ENCODE measurements around the gene TBCD. TPM values are rescaled to one million over a fixed set of nuclear protein-coding genes. Genes with fewer than 3 reads are reported as not detected.
"Not testable (repeated sequence)": the region's sequence is repeated elsewhere in the genome, so short reads cannot be mapped to it uniquely, and the experiment has no call there.

The TBCD gene
- total RNA-seq, 1 donor from 2014 or later = 125 TPM

GRCh38 chr17:82756166-82756565 is 4.3 kb downstream of the TBCD start:
- Mint-ChIP-seq H3K4me3 (ENCODE audit: low read depth) (no peak overlapping the region), H3K9me3 (no peaks in the 10 kb centered on the region), H3K36me3 (ENCODE audit: low read depth) (peaks cover 28% of the 10 kb centered on the region), H3K4me1 (ENCODE audit: low read depth) (peaks cover 20% of the 10 kb centered on the region), H3K27ac (no peak overlapping the region), H3K27me3 (ENCODE audit: low read depth) (no peaks in the 10 kb centered on the region)
- DNase-seq (ENCODE audit: low spot score) = no peak
- intact Hi-C loops (cut with micrococcal nuclease) = no loop called here

- peaks cover 63% of the 10 kb centered on the region for H3K36me3 Mint-ChIP-seq (ENCODE audit: low read depth)
- DNase-seq (ENCODE audit: low spot score) = no peak
- no peaks in the 10 kb centered on the region for H3K27me3 Mint-ChIP-seq (ENCODE audit: low read depth)
- peaks cover 4% of the 10 kb centered on the region for H3K4me1 Mint-ChIP-seq (ENCODE audit: low read depth)
- no peaks in the 10 kb centered on the region for H3K9me3 Mint-ChIP-seq
- H3K4me3 Mint-ChIP-seq (ENCODE audit: low read depth) = no peak overlapping the region
- H3K27ac Mint-ChIP-seq = no peak overlapping the region
- intact Hi-C loops (cut with micrococcal nuclease) = no loop called here
Observed at GRCh38 chr17:82765371-82765770, 13.5 kb downstream of the TBCD start.

GRCh38 chr17:82767041-82767754 is 15.3 kb downstream of the TBCD start:
- intact Hi-C loops (cut with micrococcal nuclease) = no loop called here
- Mint-ChIP-seq H3K27ac (no peak overlapping the region), H3K4me3 (ENCODE audit: low read depth) (no peak overlapping the region), H3K36me3 (ENCODE audit: low read depth) (peaks cover 61% of the 10 kb centered on the region), H3K4me1 (ENCODE audit: low read depth) (peaks cover 4% of the 10 kb centered on the region), H3K27me3 (ENCODE audit: low read depth) (no peaks in the 10 kb centered on the region), H3K9me3 (no peaks in the 10 kb centered on the region)
- DNase-seq (ENCODE audit: low spot score) = no peak

- H3K27me3 Mint-ChIP-seq (ENCODE audit: low read depth) = no peaks in the 10 kb centered on the region
- no peak for DNase-seq (ENCODE audit: low spot score)
- H3K27ac Mint-ChIP-seq = no peak overlapping the region
- intact Hi-C loops (cut with micrococcal nuclease) = no loop called here
- H3K9me3 Mint-ChIP-seq = no peaks in the 10 kb centered on the region
- H3K36me3 Mint-ChIP-seq (ENCODE audit: low read depth) = peaks cover 63% of the 10 kb centered on the region
- H3K4me1 Mint-ChIP-seq (ENCODE audit: low read depth) = peaks cover 4% of the 10 kb centered on the region
- no peak overlapping the region for H3K4me3 Mint-ChIP-seq (ENCODE audit: low read depth)
Observed at GRCh38 chr17:82769041-82769440, 17.2 kb downstream of the TBCD start.

- Mint-ChIP-seq H3K9me3 (no peaks in the 10 kb centered on the region), H3K36me3 (ENCODE audit: low read depth) (peaks cover 43% of the 10 kb centered on the region), H3K4me1 (ENCODE audit: low read depth) (peaks cover 6% of the 10 kb centered on the region), H3K27me3 (ENCODE audit: low read depth) (no peaks in the 10 kb centered on the region), H3K27ac (no peak overlapping the region), H3K4me3 (ENCODE audit: low read depth) (no peak overlapping the region)
- no peak for DNase-seq (ENCODE audit: low spot score)
- intact Hi-C loops (cut with micrococcal nuclease) = loop anchor here (10.0 kb wide), 1 partner anchor 417 kb away; the partner anchor contains the start of gene TEX19
Observed at GRCh38 chr17:82772026-82772425, 20.2 kb downstream of the TBCD start.

GRCh38 chr17:82774456-82774855 is 22.6 kb downstream of the TBCD start:
- not testable (repeated sequence) for H3K9me3 Mint-ChIP-seq; DNase-seq (ENCODE audit: low spot score); H3K4me3 Mint-ChIP-seq (ENCODE audit: low read depth); H3K27ac Mint-ChIP-seq; H3K4me1 Mint-ChIP-seq (ENCODE audit: low read depth); H3K27me3 Mint-ChIP-seq (ENCODE audit: low read depth)
- H3K36me3 Mint-ChIP-seq (ENCODE audit: low read depth) = peaks cover 31% of the 10 kb centered on the region
- intact Hi-C loops (cut with micrococcal nuclease) = loop anchor here (10.0 kb wide), 1 partner anchor 420 kb away; the partner anchor contains the start of gene TEX19

GRCh38 chr17:82775001-82775823 is 23.3 kb downstream of the TBCD start:
- H3K9me3 Mint-ChIP-seq = no peaks in the 10 kb centered on the region
- intact Hi-C loops (cut with micrococcal nuclease) = loop anchor here (10.0 kb wide), 1 partner anchor 420 kb away; the partner anchor contains the start of gene TEX19
- H3K27ac Mint-ChIP-seq = no peak overlapping the region
- H3K4me1 Mint-ChIP-seq (ENCODE audit: low read depth) = peaks cover 6% of the 10 kb centered on the region
- H3K27me3 Mint-ChIP-seq (ENCODE audit: low read depth) = no peaks in the 10 kb centered on the region
- peaks cover 26% of the 10 kb centered on the region for H3K36me3 Mint-ChIP-seq (ENCODE audit: low read depth)
- peak; percentile 24 for DNase-seq (ENCODE audit: low spot score)
- H3K4me3 Mint-ChIP-seq (ENCODE audit: low read depth) = no peak overlapping the region

GRCh38 chr17:82776454-82776853 is 24.6 kb downstream of the TBCD start:
- no peak for DNase-seq (ENCODE audit: low spot score)
- no peak overlapping the region for H3K27ac Mint-ChIP-seq
- H3K4me1 Mint-ChIP-seq (ENCODE audit: low read depth) = peaks cover 6% of the 10 kb centered on the region
- H3K27me3 Mint-ChIP-seq (ENCODE audit: low read depth) = no peaks in the 10 kb centered on the region
- no peak overlapping the region for H3K4me3 Mint-ChIP-seq (ENCODE audit: low read depth)
- H3K9me3 Mint-ChIP-seq = no peaks in the 10 kb centered on the region
- peaks cover 22% of the 10 kb centered on the region for H3K36me3 Mint-ChIP-seq (ENCODE audit: low read depth)
- intact Hi-C loops (cut with micrococcal nuclease) = loop anchor here (10.0 kb wide), 1 partner anchor 422 kb away; the partner anchor contains the start of gene TEX19

- not testable (repeated sequence) for DNase-seq (ENCODE audit: low spot score); H3K27ac Mint-ChIP-seq; H3K9me3 Mint-ChIP-seq; H3K4me3 Mint-ChIP-seq (ENCODE audit: low read depth); H3K27me3 Mint-ChIP-seq (ENCODE audit: low read depth)
- Mint-ChIP-seq H3K36me3 (ENCODE audit: low read depth) (peaks cover 23% of the 10 kb centered on the region), H3K4me1 (ENCODE audit: low read depth) (peaks cover 14% of the 10 kb centered on the region)
- intact Hi-C loops (cut with micrococcal nuclease) = loop anchor here (10.0 kb wide), 1 partner anchor 423 kb away; the partner anchor contains the start of gene TEX19
Observed at GRCh38 chr17:82777778-82778375, 26.0 kb downstream of the TBCD start.

- H3K4me3 Mint-ChIP-seq (ENCODE audit: low read depth) = no peak overlapping the region
Observed at GRCh38 chr17:82779541-82779940, 27.7 kb downstream of the TBCD start.

GRCh38 chr17:82780195-82780594 is 28.3 kb downstream of the TBCD start:
- intact Hi-C loops (cut with micrococcal nuclease) = loop anchor here (10.0 kb wide), 1 partner anchor 85 kb away; no protein-coding TSS in a partner anchor

More at GRCh38 chr17:82779541-82779940, 27.7 kb downstream of the TBCD start:
- Mint-ChIP-seq H3K27ac (no peak overlapping the region), H3K36me3 (ENCODE audit: low read depth) (peaks cover 24% of the 10 kb centered on the region), H3K9me3 (no peaks in the 10 kb centered on the region), H3K4me1 (ENCODE audit: low read depth) (peaks cover 14% of the 10 kb centered on the region), H3K27me3 (ENCODE audit: low read depth) (no peaks in the 10 kb centered on the region)
- no peak for DNase-seq (ENCODE audit: low spot score)
- intact Hi-C loops (cut with micrococcal nuclease) = loop anchor here (10.0 kb wide), 1 partner anchor 425 kb away; the partner anchor contains the start of gene TEX19

GRCh38 chr17:82780971-82781893 is 29.4 kb downstream of the TBCD start:
- intact Hi-C loops (cut with micrococcal nuclease) = loop anchor here (10.0 kb wide), 1 partner anchor 84 kb away; no protein-coding TSS in a partner anchor
- Mint-ChIP-seq H3K9me3 (no peaks in the 10 kb centered on the region), H3K4me3 (ENCODE audit: low read depth) (no peak overlapping the region), H3K27me3 (ENCODE audit: low read depth) (no peaks in the 10 kb centered on the region), H3K4me1 (ENCODE audit: low read depth) (peaks cover 10% of the 10 kb centered on the region), H3K27ac (no peak overlapping the region), H3K36me3 (ENCODE audit: low read depth) (peaks cover 24% of the 10 kb centered on the region)
- DNase-seq (ENCODE audit: low spot score) = no peak

More at GRCh38 chr17:82780195-82780594, 28.3 kb downstream of the TBCD start:
- Mint-ChIP-seq H3K4me3 (ENCODE audit: low read depth) (no peak overlapping the region), H3K4me1 (ENCODE audit: low read depth) (peaks cover 12% of the 10 kb centered on the region), H3K27me3 (ENCODE audit: low read depth) (no peaks in the 10 kb centered on the region), H3K36me3 (ENCODE audit: low read depth) (peaks cover 24% of the 10 kb centered on the region), H3K27ac (no peak overlapping the region), H3K9me3 (no peaks in the 10 kb centered on the region)
- no peak for DNase-seq (ENCODE audit: low spot score)
